Measurements from ENCODE around the gene CDC23.

- TF ChIP-seq CTCF (IDR thresholded peaks at IDR 0.05; ENCODE audit: insufficient read depth, low read depth, low read length) (no peak), EZH2 (IDR thresholded peaks at IDR 0.05; ENCODE audit: insufficient read depth, low read length) (no peak)
Measured at GRCh38 chr5:138170299-138170698, 42.8 kb downstream of the CDC23 start.

Measured in astrocyte (in vitro differentiated cells and primary cell).